NAMALWA (cell line): ENCODE results near the gene IGDCC3.

Experiments
- DNase-seq: peaks from one replicate; pipeline ENCODE4 v3.0.0-alpha.2; 2015; ENCODE audit warnings: low spot score

The IGDCC3 gene

DNA sequence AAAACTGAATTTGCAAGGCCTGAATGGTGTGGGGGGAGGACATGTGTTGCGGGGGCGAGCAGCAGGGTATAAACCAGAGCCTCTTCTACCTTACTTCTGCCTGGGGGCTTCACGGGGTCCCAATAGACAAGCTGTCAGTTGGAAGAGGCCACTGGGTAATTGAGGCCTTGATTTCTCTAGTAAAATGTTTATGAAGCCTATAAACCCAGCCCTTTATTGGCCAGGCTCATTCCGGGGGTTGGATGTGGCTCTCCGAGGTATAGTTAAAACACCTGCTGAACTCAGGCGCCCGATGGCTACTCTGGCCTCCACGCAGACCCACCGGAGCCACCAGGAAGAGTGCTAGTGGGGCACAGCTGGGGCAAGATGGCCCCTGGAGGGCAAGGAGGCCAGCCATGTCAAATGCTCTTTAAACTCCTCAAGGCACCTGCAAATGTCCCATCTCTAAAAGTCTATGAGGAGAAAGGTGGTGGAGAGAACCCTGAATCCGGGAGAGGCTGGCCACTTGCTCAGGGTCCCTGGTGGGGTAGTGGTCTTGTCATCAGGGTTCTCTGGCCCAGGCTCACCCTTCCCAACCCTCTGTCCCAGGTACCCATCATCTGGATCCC, 34.3 kb downstream of the IGDCC3 start:
- DNase-seq = no peak

DNA sequence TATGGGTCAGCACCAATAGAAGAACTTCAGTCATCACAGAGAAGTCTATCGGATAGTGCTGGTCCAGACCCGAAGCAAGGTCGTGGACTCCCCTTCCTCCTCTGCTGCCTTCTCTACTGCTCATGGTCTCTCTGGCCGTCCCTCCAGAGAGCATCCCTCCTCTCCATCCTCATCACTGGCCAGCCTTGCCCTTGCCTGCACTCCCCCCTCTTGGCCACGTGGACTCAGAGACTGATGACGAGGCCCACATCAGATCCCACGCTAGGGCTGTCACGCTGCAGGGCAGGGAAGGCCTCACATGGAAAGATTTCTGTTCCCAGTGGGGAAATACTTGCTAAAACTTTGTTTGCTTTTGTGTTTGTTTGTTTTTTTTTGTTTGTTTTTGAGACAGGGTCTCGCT, 35.3 kb downstream of the IGDCC3 start:
- DNase-seq = no peak

DNA sequence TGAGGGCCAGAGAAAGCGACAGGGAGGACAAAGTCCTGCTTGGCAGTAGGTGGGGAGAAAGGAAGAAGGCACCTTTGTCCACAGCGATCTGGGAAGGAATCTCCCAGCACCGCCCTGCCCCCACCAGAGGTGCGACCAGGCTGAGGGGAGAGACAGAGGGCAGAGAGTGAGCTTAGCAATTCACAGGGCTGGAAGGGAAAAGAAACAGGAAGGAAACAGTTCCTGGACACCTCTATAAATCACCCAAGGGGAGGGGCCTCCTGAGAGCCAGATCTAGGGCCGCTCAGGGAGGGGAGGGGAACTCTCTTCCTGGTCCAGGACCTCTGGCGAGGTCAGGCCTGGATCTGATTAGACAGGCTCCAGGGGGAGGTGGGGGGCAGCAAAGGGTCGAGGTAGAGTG, 37.9 kb downstream of the IGDCC3 start:
- DNase-seq = no peak

DNA sequence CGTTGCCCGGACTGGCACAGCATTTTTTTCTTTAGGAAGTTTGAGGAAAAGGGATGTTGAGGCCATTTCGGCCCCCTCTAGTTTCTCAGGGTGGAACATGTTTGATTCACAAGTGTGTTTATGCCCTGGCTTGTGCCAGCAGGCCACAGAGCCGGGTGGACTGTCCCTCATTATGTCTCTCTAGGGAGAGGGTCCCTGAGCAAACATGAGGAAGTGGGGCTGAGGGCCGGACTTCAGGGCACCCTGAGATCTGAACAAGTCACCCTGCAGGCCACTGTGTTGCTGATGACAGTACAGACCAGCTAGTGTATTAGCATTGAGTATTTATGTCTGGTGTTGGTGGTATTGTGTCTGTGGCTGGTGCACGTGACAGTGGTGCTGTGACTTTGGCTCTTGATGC, 38.4 kb downstream of the IGDCC3 start:
- DNase-seq = no peak

DNA sequence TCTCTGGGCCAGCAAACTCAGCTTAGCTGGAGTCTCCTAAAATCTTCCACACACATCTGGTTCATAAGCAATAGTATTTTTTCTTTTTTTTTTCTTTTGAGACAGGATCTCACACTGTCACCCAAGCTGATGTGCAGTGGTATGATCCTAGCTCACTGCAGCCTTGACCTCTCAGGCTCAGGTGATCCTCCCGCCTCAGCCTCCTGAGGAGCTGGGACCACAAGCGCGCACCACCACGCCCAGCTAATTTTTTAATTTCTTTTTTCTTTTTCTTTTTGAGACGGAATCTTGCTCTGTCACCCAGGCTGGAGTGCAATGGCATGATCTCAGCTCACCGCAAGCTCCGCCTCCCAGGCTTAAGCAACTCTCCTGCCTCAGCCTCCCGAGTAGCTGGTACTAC, 39.0 kb downstream of the IGDCC3 start:
- no peak for DNase-seq

DNA sequence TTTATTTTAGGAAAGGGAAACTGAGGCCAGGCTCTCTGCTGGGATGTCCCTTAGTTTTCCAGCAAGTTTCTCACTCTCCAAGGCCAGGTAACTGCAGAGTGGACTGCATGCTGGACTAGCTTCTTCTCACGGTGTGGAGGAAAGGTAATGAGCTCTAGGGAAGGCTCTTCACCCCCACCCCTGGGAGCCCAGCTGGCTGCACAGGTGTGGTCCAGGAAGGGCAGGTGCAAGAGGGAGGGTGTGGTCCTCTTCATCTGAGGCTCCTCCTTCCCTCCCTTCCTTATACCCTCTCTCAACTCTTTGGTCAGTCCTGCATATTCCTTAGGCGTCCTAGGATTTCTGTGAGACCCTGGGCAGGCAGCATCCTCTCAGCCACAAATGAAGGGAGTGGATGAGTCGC, 39.4 kb downstream of the IGDCC3 start:
- no peak for DNase-seq

DNA sequence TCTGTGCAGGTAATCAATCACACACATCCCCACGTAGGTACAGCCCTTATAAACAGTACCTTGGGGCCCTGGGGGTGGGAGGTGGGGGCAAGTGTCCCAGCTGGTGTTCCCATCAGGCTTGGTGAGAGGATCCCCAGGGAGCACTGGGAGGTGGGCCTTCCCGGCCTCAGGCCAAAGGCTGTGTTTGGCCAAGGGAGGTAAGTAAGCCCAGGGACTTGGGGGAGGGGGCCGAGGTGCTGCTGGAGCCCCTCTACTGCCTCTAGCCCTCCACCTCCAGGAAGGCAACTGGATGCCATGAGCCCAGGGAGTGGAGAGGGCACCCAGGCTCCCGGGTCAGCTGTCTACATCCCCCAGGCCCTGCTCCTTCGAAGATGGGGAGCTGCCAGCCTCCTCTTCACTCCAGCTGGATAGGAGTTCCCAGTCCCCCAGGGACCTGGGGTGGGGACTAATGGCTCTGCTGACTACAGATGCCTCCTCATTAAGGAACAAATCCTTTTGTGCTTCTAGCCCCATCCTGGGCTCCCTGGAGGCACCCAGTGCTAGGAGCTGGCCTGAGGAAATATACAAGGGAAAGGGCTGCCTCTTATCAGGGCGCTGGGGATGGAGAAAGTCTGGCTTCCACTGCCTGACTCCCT, 40.2 kb downstream of the IGDCC3 start:
- no peak for DNase-seq

DNA sequence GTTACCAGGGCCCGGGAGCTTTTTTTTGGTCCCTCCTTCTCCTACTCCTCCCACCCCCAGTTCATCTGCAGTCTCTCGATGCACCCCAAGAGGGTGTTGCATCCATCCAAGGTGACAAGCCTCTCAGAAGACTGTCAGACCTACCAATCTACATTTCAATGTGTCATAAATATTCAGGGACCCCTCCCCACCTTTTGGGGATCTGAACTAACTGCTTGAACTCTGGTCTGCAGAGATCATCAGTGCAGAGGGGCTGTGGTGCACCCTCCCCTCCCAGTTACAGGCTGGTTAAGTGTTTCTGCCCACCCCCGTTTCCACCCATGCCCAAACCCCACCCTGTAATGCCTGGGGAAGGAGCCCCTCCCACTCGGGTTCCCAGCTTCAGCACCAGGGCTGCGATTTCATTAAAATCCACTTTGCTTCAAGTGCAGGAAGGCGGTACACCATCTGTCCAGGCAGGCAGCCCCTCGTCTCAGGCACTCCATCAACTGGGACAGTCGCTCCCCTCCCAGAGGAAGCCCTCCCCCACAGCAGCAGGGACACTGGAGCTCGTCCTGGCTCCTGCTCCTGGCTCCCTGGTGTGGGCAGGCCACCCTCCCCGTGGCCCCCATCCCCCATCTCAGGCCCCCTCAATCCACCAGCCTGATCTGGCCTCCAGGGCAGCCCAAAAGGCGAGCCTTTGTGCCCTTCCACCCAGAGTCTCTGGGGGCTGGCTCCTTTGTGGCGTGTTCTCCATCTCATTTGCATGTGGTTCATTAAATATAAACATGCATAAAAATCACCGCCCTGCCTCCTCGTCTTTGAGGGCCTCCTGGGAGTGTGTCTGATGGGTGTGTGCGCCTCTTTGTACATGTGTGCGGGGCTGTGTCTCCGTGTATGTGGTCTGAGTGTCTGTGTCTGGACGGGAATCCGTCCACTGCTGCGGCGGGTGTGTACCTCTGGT, 41.0 kb downstream of the IGDCC3 start:
- DNase-seq = peak; percentile 85

DNA sequence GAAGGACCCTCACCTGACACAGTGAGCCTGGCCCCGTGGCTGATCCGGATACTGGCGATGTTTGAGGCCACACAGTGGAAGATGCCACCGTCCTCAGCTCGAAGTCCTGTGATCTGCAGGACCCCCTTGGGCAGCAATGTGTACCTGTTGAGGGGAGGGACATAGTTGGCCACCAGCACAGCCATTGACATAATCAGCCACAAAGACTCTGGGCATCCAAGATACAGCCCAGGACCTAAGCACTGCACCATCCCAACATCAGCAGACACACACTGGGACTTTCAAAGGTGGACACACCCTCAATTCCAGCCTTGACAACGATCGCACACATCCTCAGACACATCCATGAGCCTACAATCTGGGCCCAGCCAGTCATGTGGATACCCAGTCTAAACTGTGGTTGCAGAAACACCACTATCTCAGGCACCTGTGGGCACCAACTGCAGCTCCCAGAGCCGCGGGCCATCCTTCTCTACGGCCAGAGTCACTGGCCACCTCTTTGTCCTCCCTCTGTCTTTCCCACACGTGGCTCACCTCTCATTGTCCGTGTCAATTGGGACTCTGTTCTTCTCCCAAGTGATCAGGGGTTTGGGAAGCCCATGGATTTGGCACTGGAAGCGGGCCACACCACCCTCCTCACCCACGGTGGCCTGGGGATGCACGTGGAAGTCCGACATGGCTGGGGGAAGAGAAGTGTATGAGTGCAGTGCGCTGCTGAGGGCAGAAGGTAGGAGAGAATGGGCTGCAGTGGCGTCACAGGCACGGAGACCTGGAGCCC, 42.3 kb downstream of the IGDCC3 start:
- DNase-seq = no peak

DNA sequence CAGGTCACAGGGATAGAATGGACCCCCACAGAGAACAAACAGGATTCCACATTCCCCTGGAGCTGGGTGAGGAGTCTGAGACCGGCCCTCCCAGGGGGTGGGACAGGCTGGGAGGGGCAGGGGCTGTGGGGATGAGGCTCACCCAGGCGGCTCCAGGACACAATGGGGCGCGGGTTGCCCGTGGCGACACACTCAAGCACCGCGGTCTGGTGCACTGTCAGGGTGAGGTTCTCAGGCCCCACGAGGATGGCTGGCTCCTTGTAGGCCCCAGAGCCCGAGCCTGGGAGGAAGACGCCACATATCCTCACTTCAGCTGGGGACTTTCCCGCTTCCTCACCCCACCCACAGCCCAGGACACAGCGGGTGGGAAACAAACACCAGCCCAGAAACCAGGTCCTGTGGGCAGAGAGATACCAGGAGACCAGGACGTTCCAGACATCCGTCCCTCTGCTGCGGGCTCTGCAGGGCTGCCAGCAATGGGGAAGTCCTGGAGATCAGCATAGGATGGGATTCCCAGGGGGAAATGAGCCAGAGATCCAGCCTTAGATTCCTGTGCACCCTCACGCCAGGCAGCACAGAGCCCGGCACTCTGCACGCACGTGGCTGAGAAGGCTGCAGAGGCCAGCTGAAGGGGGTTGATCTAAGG, 43.1 kb downstream of the IGDCC3 start:
- DNase-seq = no peak

DNA sequence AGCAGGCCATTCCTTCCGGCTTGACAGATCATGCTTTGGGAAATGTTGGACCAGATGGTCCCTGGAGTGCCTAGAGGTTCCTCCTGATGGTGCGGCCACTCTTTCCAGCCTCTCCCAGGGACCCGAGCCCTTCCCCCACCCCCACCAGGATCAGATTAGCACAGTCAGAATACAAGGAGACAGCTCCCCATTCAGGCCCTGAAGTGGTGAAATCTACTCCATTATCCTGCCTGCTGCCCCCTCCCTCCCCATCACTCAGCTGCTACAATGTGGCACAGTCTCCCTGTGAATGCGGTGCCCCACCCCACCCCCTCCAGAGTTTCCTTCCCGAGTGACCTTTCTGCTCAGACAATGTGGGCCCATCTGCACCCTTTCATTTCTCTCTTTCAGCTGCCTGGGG, 43.9 kb downstream of the IGDCC3 start:
- no peak for DNase-seq

DNA sequence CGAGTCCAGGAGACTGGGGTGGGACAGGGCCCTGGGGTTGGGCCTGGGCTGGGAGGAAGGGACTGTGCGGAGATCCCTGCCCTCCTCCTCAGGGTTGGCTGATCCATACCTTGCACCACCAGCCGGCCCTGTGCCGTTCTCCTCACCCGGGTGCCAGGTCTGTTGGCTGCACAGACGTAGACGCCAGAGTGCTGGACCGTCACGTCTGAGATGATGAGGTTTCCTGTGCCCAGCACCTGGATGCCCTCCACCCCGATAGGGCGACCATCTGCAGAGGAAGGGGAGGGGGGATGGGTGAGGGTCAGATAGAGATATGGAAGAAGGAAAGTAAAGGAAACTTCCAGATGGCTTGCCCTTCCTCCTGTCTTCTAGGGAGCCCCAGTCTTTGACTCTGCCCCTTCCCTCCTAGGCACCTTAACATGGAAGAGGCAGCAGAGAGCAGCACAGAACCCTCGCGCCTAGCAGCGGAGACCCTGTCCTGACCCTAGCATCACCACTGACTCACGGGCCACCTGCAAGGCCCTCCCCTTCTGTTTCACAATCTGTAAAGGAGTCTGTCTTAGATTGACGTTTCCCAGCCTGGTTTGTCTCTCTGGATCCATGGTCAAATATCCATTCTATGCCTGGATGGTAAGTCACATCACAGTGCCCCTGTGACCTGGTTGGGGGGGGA, 44.5 kb downstream of the IGDCC3 start:
- DNase-seq = no peak

DNA sequence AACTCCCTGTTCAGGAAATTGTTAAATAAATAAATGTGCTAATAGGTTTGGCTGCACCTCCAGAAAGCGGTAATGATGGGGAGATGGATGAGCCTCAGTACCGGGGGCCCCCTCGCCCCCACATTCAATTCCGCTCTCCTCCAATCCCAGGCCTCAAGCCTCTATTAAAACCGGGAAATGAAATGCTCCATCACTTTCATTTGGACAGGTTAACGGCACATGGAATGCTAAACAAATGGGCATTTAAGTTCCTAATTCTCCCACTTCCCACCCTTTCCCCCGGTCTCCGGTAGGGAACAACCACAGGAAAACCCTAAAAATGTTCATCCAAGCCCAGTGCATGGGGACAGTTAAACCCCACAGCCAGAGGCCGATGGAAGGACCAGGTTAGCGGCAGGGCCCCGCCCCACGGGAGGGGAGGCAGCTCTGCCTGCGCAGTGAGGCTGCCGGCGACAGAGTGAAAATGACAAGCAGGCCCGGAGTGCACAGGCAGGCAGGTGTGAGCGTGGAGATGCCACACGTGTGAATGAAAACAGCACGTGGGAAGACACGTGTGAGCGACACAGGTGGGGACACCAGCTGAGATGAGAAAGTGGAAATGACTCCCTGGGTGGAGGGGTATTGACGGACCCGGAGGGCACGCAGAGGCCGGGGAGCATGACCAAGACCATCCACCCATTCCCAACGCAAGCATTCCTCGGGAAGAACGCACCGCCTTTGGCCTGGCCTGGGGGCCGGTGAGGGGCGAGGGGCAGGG, 45.2 kb downstream of the IGDCC3 start:
- no peak for DNase-seq

DNA sequence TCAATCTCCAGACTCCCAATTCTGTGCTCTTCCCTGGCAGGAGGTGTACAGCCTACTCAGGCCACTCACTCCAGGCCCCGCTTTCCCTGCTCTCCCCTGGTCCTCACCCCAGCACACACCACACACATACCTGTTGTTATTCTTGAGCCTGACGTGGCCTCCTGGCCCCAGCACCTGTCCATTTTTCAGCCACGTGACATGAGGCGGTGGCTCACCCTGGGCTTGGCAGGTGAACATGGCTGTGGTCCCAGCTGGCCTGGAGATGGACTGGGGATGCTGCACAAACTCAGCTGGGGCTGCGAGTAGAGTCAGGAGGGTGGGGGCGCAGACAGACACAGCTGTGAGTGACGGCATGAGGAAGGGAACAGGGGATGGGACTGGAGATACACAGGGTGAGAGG, 46.0 kb downstream of the IGDCC3 start:
- DNase-seq = no peak

DNA sequence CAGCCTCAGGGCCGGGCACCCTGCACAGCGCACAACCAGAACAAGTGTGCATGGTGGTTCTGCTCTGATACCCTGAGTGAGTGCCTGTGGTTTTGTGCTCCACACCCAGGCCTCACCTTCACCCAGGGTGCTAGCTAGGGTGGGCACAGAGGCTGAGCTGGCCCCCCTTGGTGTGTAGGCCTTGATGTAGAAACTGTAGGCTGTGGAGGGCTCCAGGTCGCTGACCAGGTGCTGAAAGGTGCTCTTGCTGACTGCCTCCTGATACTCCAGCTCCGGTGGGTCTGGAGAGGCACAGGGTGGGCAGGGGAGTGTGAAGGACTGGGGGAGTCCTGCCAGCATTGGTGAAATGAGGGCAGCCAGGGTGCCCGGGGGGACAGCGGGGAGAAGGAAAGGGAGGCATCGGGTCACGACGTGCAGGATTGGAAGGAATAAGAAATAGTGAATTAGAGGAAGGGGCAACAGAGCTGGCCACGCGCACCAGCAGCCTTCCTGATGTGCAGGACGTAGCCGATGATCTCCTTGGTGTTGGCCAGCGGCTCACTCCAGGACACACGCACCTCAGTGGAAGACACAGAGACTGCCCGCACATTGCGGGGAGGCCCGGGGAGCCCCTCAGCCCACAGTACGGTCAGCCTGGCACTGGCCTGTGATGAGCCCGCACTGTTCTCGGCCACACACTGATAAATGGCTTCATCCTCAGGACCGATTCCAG, 46.7 kb downstream of the IGDCC3 start:
- no peak for DNase-seq

DNA sequence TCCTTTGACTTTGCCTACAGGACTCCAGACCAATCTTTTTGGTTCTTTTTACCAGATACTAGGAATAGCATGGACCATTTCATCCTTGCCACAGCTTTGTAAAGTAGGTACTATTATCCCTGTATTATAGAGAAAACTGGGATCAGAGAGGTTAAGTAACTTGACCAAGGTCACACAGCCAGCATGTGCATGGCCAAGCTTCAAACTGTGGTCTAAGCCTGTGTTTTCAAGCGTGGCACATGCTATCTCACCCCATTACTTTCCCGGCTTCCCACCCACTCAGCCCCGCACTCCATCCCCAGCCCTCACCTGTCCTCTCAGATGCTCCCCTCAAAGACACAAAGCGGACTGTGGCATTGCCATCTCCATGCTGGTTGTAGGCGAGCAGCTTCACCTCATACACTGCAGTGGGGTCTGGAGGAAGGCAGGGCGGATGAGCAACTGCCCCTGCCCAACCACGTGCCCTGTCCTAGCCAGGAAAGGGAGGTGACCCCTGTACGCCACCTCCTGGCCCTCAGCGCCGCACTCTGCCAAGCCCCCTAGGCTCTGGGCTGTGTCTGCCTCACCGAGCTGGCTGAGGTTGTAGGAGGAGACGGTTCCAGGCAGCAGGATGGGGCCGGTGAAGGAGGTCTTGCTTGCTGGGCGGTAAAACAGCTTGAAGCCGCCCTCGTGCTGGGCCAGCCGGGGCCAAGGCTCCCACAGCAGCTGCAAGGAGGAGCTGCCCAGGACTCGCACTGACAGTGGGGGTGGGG, 47.6 kb downstream of the IGDCC3 start:
- no peak for DNase-seq

DNA sequence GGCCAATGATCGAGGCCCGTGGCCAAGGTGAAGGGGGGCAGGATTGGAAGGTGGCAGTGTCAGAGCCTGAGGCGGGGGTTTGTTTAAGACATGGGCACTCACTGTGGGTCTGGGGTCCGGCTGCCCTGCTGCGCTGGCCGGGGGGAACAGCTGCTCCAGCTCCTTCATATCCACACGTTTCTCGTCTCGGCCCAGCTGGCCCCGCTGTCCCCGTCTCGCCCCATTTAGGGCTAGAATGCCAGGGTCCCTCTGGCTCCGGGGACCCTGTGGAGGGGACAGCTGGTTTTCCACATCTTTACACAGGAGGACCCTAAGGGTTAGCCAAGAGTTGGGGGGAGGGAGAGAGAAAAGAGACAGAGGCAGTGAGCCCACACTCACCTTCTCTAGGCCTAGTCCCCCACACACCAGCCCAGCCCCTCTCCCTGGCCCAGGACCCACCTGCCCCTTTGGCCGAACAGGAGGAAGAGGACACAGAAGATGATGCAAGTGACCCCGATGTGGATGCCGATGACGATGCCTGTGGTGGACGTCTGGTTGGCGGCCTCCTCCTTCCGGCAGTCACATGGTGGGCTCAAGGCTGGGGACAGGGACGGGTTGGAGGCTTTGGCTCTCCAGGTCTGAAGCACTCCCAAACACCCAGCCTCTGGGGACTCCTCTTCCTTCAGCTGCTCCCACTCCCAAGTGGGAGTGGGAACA, 48.4 kb downstream of the IGDCC3 start:
- DNase-seq = no peak

DNA sequence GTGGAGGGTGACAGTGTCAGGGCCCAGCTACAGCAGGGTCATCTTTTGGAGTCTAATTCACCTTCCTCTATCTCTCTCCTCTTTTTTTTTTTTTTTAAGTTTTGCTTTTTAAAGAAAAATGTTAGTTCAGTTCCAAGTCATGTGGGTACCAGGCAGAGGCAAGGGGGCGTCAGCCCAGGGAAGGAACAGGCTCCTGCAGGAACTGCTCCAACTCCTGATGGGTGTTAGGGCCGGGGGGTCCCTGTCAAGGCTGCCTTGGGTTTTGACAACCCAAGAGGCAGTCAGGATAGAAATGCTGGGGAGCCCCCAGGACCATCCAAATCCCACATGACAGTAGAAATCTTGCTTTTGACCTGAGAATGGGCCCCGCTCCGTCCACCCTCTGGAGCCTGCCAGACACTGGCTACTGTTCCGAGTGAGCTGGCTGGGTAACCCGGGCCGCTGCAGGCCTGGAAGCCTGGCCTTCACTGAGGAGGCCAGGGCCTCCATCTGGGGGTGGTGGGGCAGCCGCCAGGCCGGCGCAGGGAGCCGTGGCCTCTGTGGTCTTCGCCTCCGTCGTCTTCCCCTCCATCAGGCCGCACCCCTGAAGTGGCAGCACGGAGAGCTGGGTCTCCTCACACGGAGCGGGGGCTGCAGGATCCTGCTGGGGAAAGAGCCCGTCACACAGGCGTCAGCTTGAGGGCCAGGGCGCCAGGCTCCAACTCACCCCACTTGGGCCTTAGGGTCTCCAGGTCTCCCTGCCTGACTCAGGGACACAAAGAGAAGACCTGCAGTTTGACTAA, 49.1 kb downstream of the IGDCC3 start:
- no peak for DNase-seq
